A673 (cell line): ENCODE measurements around the gene EIF2S1. TPM values are rescaled to one million over a fixed set of nuclear protein-coding genes. Genes with fewer than 3 reads are reported as not detected.

Experiments
- BruUV-seq: library from RNA; stranded (reverse); fragments of 400-500 nt; replicated peaks from 2 replicates; lab custom pipeline; 2021; lab: Mats Ljungman, UMichigan
- CTCF ChIA-PET: fragments of 300-600 bp; sonication (Branson Sonifier 250); formaldehyde crosslinking; loops from one replicate; lab custom pipeline; 2022; ENCODE audit warnings: antibody characterized with exemption; lab: Charles Lee
- POLR2A ChIA-PET: fragments of 300-600 bp; sonication (Branson Sonifier 250); formaldehyde crosslinking; loops from one replicate; lab custom pipeline; 2022; ENCODE audit warnings: antibody characterized with exemption; ENCODE audit not compliant: low non-redundant PET; lab: Charles Lee
- DNase-seq: peaks from one replicate; pipeline ENCODE4 v3.0.0-alpha.2; 2015; ENCODE audit warnings: low spot score
- H3K27ac ChIP-seq: fragments of 200-600 bp; sonication (generic); 2 replicates; pipeline ENCODE4 v1.5.1; 2016; ENCODE audit warnings: mixed run types, low read depth, mild to moderate bottlenecking, mixed read lengths, antibody characterized with exemption, low read length; ENCODE audit not compliant: poor library complexity, severe bottlenecking
- H3K27me3 ChIP-seq: fragments of 200-600 bp; sonication (generic); replicated peaks from 2 replicates; pipeline ENCODE4 v1.6.1; 2017; ENCODE audit warnings: mixed run types, low read depth, mild to moderate bottlenecking, mixed read lengths, antibody characterized with exemption, low read length; ENCODE audit not compliant: insufficient read depth, poor library complexity
- H3K36me3 ChIP-seq: fragments of 200-600 bp; sonication (generic); 2 replicates; pipeline ENCODE4 v1.6.1; 2016; ENCODE audit warnings: mixed run types, mild to moderate bottlenecking, mixed read lengths, antibody characterized with exemption, low read length; ENCODE audit not compliant: insufficient read depth, poor library complexity, severe bottlenecking
- H3K4me1 ChIP-seq: fragments of 200-600 bp; sonication (generic); 2 replicates; pipeline ENCODE4 v1.6.1; 2017; ENCODE audit warnings: mixed run types, mild to moderate bottlenecking, mixed read lengths, antibody characterized with exemption, low read length; ENCODE audit not compliant: insufficient read depth, poor library complexity, severe bottlenecking
- H3K4me3 ChIP-seq: fragments of 200-600 bp; sonication (generic); 2 replicates; pipeline ENCODE4 v1.5.1; 2016; ENCODE audit warnings: low read depth, mixed run types, mild to moderate bottlenecking, mixed read lengths, low read length; ENCODE audit not compliant: poor library complexity, severe bottlenecking
- H3K9me3 ChIP-seq: fragments of 200-600 bp; sonication (generic); 2 replicates; pipeline ENCODE4 v1.6.1; 2016; ENCODE audit warnings: mixed run types, low read depth, mild to moderate bottlenecking, mixed read lengths, antibody characterized with exemption, low read length; ENCODE audit not compliant: poor library complexity, severe bottlenecking
- CTCF ChIP-seq: fragments of 300-800, 200-600 bp; sonication (generic); conservative IDR thresholded peaks from 2 replicates; pipeline ENCODE4 v1.5.1; 2017; ENCODE audit warnings: low read depth, mild to moderate bottlenecking, antibody characterized with exemption, low read length, moderate library complexity, mixed read lengths
- EZH2 ChIP-seq: fragments of 200-600 bp; sonication (generic); IDR thresholded peaks from 2 replicates; pipeline ENCODE4 v1.6.1; 2017; ENCODE audit warnings: borderline replicate concordance, low read depth, mild to moderate bottlenecking, mixed read lengths, antibody characterized with exemption, low read length; ENCODE audit not compliant: poor library complexity, severe bottlenecking
- intact Hi-C: fragments of 100-400 bp; cut with micrococcal nuclease; formaldehyde crosslinking; loops from one replicate; pipeline ENCODE4 v1.10.0; 2022; ENCODE audit not compliant: unreplicated experiment
- total RNA-seq: library from RNA; stranded (reverse); gene quantifications from 2 replicates; pipeline ENCODE4 v1.2.3, GENCODE V29; 2021

Gene EIF2S1
- total RNA-seq, 1 experiment from 2014 or later: 302 TPM

DNA sequence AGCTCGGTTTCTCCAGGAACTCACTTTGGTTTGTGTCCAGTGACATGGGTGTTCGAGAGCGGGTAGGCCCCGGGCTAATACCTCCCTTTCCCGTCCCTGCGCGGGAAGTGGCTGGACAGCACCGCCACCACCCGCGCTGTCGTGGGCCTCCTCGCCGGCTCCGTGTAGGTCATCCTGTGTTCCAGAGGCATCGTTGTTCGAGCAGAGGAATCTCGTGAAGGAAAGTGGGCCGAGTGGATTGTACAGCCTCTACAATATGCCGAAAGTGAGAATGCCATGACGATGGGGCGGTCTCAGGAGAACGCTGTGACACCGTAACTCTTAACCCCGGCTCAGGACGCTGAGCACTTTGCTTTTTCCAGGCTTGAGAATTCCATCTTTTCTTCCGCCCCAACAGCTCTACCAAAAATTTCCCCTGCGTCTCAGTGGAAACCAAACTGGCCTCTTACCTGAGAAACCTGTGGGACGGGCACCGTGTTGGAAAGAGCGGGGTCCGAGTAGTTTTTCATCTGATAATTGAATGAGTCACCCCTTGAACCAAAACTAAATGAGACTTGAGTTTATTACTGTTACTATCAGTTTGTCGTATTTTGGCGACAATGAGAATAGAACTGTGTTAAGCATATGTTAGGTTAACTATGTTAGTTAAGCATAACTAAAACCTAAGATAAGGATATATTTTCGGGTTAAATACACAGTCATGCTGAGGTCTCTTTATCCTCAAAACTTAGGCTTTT, 510 bp downstream of the EIF2S1 start:
- intact Hi-C loops: loop anchor here (5.0 kb wide), 1 partner anchor 193 kb away; no protein-coding TSS in a partner anchor
- DNase-seq: peak; percentile 4
- peaks cover 27% of the 10 kb centered on the region for H3K36me3 ChIP-seq
- no peaks in the 10 kb centered on the region for H3K27me3 ChIP-seq
- no peaks in the 10 kb centered on the region for H3K9me3 ChIP-seq
- TF ChIP-seq CTCF (no peak), EZH2 (no peak)
- peak overlapping the region; percentile 86 for H3K4me3 ChIP-seq
- POLR2A ChIA-PET: interaction anchor here (0.7 kb wide), 1 partner anchor 36 kb away, joined by 6 read pairs; no protein-coding TSS in a partner anchor
- peaks cover 31% of the 10 kb centered on the region for H3K4me1 ChIP-seq
- H3K27ac ChIP-seq: peak overlapping the region; percentile 99
- TSS peak; percentile 70 for BruUV-seq
- CTCF ChIA-PET: interaction anchor here (0.6 to 1.3 kb wide), 4 partner anchors 56 to 344 kb away, joined by 3 to 5 read pairs (median 4); no protein-coding TSS in a partner anchor

DNA sequence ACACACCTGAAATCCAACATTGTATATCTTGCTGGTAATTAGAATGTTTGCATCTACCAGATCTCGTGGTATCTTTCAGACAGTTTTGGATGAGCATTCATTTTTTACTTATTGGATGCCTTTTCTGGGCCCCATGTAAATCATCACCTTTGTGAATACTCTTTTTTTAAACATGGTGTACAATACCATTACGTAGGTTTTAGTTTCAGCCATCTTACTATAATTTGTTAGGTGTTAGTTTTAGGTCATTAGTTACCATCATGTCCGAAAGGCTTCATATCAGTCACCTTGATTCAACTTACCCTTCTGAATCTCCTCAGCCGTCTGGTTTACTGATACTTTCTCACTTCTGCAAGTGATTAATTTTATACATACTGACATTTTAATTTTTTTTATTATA, 5.3 kb downstream of the EIF2S1 start:
- H3K9me3 ChIP-seq: no peaks in the 10 kb centered on the region
- H3K4me1 ChIP-seq: peaks cover 14% of the 10 kb centered on the region
- no peak overlapping the region for H3K27ac ChIP-seq
- no peaks in the 10 kb centered on the region for H3K27me3 ChIP-seq
- no peak overlapping the region for H3K4me3 ChIP-seq
- H3K36me3 ChIP-seq: peaks cover 69% of the 10 kb centered on the region
- ChIA-PET POLR2A (no interaction called here), CTCF (no interaction called here)
- BruUV-seq: no TSS peak
- no peak for TF ChIP-seq CTCF
- TF ChIP-seq EZH2: no peak
- intact Hi-C loops: no loop called here
- DNase-seq: no peak

- H3K4me1 ChIP-seq: no peaks in the 10 kb centered on the region
- ChIA-PET CTCF (no interaction called here), POLR2A (no interaction called here)
- H3K9me3 ChIP-seq: no peaks in the 10 kb centered on the region
- TF ChIP-seq EZH2: no peak
- TF ChIP-seq CTCF: no peak
- no TSS peak for BruUV-seq
- no peak for DNase-seq
- intact Hi-C loops: no loop called here
- H3K27ac ChIP-seq: no peak overlapping the region
- peaks cover 91% of the 10 kb centered on the region for H3K36me3 ChIP-seq
- H3K4me3 ChIP-seq: no peak overlapping the region
- H3K27me3 ChIP-seq: no peaks in the 10 kb centered on the region
Measured at GRCh38 chr14:67370830-67371229, 10.7 kb downstream of the EIF2S1 start.
